ENCODE data around the gene ABCC6. TPM values are rescaled to one million over a fixed set of nuclear protein-coding genes. Genes with fewer than 3 reads are reported as not detected.

The ABCC6 gene
- total RNA-seq, 1 donor from 2014 or later = 3.0 TPM

- TF ChIP-seq, protein P1, sequence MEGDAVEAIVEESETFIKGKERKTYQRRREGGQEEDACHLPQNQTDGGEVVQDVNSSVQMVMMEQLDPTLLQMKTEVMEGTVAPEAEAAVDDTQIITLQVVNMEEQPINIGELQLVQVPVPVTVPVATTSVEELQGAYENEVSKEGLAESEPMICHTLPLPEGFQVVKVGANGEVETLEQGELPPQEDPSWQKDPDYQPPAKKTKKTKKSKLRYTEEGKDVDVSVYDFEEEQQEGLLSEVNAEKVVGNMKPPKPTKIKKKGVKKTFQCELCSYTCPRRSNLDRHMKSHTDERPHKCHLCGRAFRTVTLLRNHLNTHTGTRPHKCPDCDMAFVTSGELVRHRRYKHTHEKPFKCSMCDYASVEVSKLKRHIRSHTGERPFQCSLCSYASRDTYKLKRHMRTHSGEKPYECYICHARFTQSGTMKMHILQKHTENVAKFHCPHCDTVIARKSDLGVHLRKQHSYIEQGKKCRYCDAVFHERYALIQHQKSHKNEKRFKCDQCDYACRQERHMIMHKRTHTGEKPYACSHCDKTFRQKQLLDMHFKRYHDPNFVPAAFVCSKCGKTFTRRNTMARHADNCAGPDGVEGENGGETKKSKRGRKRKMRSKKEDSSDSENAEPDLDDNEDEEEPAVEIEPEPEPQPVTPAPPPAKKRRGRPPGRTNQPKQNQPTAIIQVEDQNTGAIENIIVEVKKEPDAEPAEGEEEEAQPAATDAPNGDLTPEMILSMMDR (IDR thresholded peaks at IDR 0.05; ENCODE audit: insufficient read depth, low read depth, low read length) = no peak
- Histone ChIP-seq H3K4me2 (ENCODE audit: low read length) (no peak overlapping the region), H3K27ac (ENCODE audit: low read depth, low read length) (no peak overlapping the region), H3K4me1 (ENCODE audit: insufficient read depth, low read length) (no peaks in the 10 kb centered on the region), H2AFZ (ENCODE audit: low read depth, low read length) (no peak overlapping the region), H3K9me3 (ENCODE audit: insufficient read depth, low read depth, low read length) (peaks cover 7% of the 10 kb centered on the region), H3K79me2 (ENCODE audit: insufficient read depth, low read length) (no peaks in the 10 kb centered on the region), H3K9ac (ENCODE audit: low read length) (no peak overlapping the region), H3K27me3 (ENCODE audit: insufficient read depth, low read length) (no peaks in the 10 kb centered on the region), H3K36me3 (ENCODE audit: insufficient read depth, low read length) (no peaks in the 10 kb centered on the region), H3K4me3 (ENCODE audit: insufficient read depth, low read depth, low read length) (no peak overlapping the region), H4K20me1 (ENCODE audit: insufficient read depth, low read length) (no peaks in the 10 kb centered on the region)
- H3K27ac Mint-ChIP-seq (ENCODE audit: unreplicated experiment) = no peak overlapping the region
- peaks cover 8% of the 10 kb centered on the region for H3K36me3 Mint-ChIP-seq (ENCODE audit: low read depth, unreplicated experiment)
- no peaks in the 10 kb centered on the region for H3K4me1 Mint-ChIP-seq (ENCODE audit: low read depth, unreplicated experiment)
- peaks cover 4% of the 10 kb centered on the region for H3K9me3 Mint-ChIP-seq (ENCODE audit: unreplicated experiment)
- H3K4me3 Mint-ChIP-seq (ENCODE audit: unreplicated experiment) = no peak overlapping the region
- DNase-seq (ENCODE audit: low read depth) (no peak), FAIRE-seq (no peak)
- H3K27me3 Mint-ChIP-seq (ENCODE audit: low read depth, unreplicated experiment) = peaks cover 4% of the 10 kb centered on the region
Observed at GRCh38 chr16:16171332-16171919, 51.9 kb downstream of the ABCC6 start.

DNA sequence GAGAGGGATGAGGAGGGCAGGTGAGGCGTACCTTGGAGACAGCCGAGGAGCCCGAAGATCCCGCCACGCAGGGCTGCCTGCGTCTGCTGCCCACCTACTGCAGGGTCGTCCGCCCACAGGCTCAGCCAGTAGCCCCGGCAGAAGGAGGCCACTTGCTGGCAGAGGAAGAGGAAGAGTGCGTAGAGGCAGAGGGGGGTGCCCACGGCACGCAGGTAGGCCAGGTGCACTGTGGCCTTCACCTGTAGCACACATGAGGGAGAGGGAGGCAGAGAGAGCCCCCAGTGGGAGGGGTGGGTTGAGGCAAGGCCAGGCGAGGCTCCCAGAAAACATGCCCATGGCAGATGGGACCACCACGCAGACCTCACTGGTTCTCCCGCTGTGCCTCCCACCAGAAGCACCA lies 53.7 kb downstream of the ABCC6 start:
- no peaks in the 10 kb centered on the region for H3K4me1 ChIP-seq (ENCODE audit: insufficient read depth, low read length)
- H3K9ac ChIP-seq (ENCODE audit: low read length) = no peak overlapping the region
- H3K36me3 ChIP-seq (ENCODE audit: insufficient read depth, low read length) = no peaks in the 10 kb centered on the region
- Mint-ChIP-seq H3K4me3 (ENCODE audit: unreplicated experiment) (no peak overlapping the region), H3K4me1 (ENCODE audit: low read depth, unreplicated experiment) (no peaks in the 10 kb centered on the region), H3K9me3 (ENCODE audit: unreplicated experiment) (peaks cover 2% of the 10 kb centered on the region), H3K36me3 (ENCODE audit: low read depth, unreplicated experiment) (peaks cover 3% of the 10 kb centered on the region), H3K27ac (ENCODE audit: unreplicated experiment) (no peak overlapping the region), H3K27me3 (ENCODE audit: low read depth, unreplicated experiment) (peaks cover 2% of the 10 kb centered on the region)
- DNase-seq (ENCODE audit: low read depth) (no peak), FAIRE-seq (no peak)
- H4K20me1 ChIP-seq (ENCODE audit: insufficient read depth, low read length) = no peaks in the 10 kb centered on the region
- no peaks in the 10 kb centered on the region for H3K79me2 ChIP-seq (ENCODE audit: insufficient read depth, low read length)
- no peaks in the 10 kb centered on the region for H3K9me3 ChIP-seq (ENCODE audit: insufficient read depth, low read depth, low read length)
- H3K27me3 ChIP-seq (ENCODE audit: insufficient read depth, low read length) = no peaks in the 10 kb centered on the region
- TF ChIP-seq, protein P1 (IDR thresholded peaks at IDR 0.05; ENCODE audit: insufficient read depth, low read depth, low read length) = no peak
- TF ChIP-seq EZH2 (IDR thresholded peaks at IDR 0.05; ENCODE audit: insufficient read depth, low read length) = no peak
- no peak overlapping the region for H3K4me3 ChIP-seq (ENCODE audit: insufficient read depth, low read depth, low read length)
- H2AFZ ChIP-seq (ENCODE audit: low read depth, low read length) = no peak overlapping the region
- H3K27ac ChIP-seq (ENCODE audit: low read depth, low read length) = no peak overlapping the region
- no peak overlapping the region for H3K4me2 ChIP-seq (ENCODE audit: low read length)

DNA sequence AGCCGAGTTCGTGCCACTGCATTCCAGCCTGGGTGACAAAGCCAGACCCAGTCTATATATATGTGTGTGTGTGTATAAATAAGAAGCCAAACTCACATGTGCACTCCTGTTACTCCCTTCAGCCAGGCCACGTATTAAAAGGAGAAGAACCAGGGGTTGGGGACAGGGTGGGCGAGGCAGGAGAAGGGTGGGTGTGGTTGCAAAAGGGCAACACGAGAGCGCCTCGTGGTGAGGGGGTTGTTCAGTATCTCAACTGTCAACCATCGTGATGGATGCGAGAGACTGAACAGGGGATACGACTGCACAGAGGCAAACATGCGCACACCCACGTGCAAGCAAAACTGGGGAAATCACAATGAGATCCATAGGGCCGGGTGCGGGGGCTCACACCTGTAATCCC lies 54.9 kb downstream of the ABCC6 start:
- H3K4me1 ChIP-seq (ENCODE audit: insufficient read depth, low read length) = no peaks in the 10 kb centered on the region
- no peak overlapping the region for H3K4me2 ChIP-seq (ENCODE audit: low read length)
- no peaks in the 10 kb centered on the region for H3K9me3 ChIP-seq (ENCODE audit: insufficient read depth, low read depth, low read length)
- H4K20me1 ChIP-seq (ENCODE audit: insufficient read depth, low read length) = no peaks in the 10 kb centered on the region
- FAIRE-seq (no peak), DNase-seq (ENCODE audit: low read depth) (no peak)
- H3K4me3 Mint-ChIP-seq (ENCODE audit: unreplicated experiment) = no peak overlapping the region
- TF ChIP-seq, protein P1 (IDR thresholded peaks at IDR 0.05; ENCODE audit: insufficient read depth, low read depth, low read length) = no peak
- no peak for TF ChIP-seq EZH2 (IDR thresholded peaks at IDR 0.05; ENCODE audit: insufficient read depth, low read length)
- H3K79me2 ChIP-seq (ENCODE audit: insufficient read depth, low read length) = no peaks in the 10 kb centered on the region
- H3K36me3 Mint-ChIP-seq (ENCODE audit: low read depth, unreplicated experiment) = peaks cover 7% of the 10 kb centered on the region
- H3K36me3 ChIP-seq (ENCODE audit: insufficient read depth, low read length) = no peaks in the 10 kb centered on the region
- H3K27me3 Mint-ChIP-seq (ENCODE audit: low read depth, unreplicated experiment) = peaks cover 3% of the 10 kb centered on the region
- no peaks in the 10 kb centered on the region for H3K27me3 ChIP-seq (ENCODE audit: insufficient read depth, low read length)
- no peak overlapping the region for H3K4me3 ChIP-seq (ENCODE audit: insufficient read depth, low read depth, low read length)
- H3K9me3 Mint-ChIP-seq (ENCODE audit: unreplicated experiment) = peaks cover 2% of the 10 kb centered on the region
- no peak overlapping the region for H2AFZ ChIP-seq (ENCODE audit: low read depth, low read length)
- no peak overlapping the region for H3K27ac Mint-ChIP-seq (ENCODE audit: unreplicated experiment)
- no peak overlapping the region for H3K27ac ChIP-seq (ENCODE audit: low read depth, low read length)
- no peaks in the 10 kb centered on the region for H3K4me1 Mint-ChIP-seq (ENCODE audit: low read depth, unreplicated experiment)
- H3K9ac ChIP-seq (ENCODE audit: low read length) = no peak overlapping the region

All from astrocyte (in vitro differentiated cells and primary cell).